HG03175 (cell line): ENCODE data around the gene SMARCAL1.
"Not testable (repeated sequence)": the region's sequence is repeated elsewhere in the genome, so short reads cannot be mapped to it uniquely, and the experiment has no call there.

Experiments
- ATAC-seq: cut with Tn5 transposase; IDR thresholded peaks from one replicate; pipeline ENCODE4 v1.9.1; 2021; ENCODE audit warnings: mild to moderate bottlenecking, moderate library complexity; ENCODE audit not compliant: unreplicated experiment

SMARCAL1 gene

GRCh38 chr2:216499641-216500218, 87.4 kb downstream of the SMARCAL1 start:
- no peak for ATAC-seq

DNA sequence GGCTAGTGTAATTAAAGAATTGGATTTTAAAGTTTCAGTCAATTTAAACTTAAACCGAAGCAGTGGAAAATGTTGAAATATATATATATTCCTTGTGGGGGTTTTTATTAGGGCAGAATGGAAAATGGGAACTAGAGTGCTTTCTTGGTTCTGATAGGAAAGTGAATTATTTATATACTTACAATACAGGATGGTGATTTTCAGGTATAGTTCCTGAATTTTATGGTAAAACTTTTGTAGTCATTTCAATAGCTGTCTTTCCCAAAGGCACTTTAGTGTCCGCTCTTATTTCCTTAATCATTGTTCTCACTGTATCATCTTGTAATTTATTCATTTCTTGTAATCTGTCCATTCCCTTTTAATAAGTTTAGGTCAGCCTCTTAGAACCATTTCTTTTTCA, 88.3 kb downstream of the SMARCAL1 start:
- no peak for ATAC-seq

DNA sequence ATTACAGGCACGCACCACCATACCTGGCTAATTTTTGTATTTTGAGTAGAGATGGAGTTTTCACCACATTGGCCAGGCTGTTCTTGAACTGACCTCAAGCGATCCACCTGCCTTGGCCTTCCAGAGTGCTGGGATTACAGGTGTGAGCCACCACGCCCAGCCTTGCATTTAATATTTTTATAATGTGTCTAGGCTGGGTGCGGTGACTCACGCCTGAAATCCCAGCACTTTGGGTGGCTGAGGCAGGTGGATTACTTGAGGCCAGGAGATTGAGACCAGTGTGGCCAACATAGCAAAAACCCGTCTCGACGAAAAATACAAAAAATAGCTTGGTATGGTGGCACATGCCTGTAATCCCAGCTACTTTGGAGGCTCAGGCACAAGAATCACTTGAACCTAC, 89.6 kb downstream of the SMARCAL1 start:
- no peak for ATAC-seq

DNA sequence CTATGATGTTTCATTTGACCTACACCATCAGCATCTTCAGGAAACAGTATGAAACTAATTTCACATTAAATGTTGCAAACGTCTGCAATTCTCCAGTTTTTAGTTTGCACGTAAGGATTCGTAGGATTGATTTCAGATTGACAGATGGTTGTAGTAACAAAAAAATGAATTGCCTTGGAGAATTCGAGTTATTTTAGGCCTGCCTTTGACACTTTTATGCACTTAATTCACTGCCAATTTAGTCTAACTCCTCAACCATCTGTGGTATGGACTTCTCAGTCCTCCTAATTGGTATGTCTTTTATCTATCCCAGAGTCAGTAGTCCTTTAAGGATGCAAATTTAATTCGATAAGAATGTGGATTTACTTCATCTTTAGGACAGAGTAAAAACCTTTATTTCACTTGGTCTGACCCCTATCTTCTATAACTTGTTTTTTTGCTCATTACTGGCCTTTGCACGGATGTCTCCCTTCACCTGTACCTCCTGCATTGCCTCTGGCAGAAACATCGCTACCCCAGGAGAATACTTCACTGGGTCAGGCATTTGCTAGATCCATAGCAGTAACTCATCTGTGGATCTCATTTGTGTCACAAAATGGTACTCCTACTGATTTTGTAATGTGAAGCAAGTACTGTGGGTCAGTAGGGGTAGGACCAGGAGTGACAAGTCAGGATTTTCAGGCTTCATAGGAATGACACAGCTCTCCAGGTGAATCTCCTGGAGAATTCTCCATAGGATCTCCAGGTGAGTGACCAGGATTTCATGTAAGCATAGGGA, 90.3 kb downstream of the SMARCAL1 start:
- no peak for ATAC-seq

DNA sequence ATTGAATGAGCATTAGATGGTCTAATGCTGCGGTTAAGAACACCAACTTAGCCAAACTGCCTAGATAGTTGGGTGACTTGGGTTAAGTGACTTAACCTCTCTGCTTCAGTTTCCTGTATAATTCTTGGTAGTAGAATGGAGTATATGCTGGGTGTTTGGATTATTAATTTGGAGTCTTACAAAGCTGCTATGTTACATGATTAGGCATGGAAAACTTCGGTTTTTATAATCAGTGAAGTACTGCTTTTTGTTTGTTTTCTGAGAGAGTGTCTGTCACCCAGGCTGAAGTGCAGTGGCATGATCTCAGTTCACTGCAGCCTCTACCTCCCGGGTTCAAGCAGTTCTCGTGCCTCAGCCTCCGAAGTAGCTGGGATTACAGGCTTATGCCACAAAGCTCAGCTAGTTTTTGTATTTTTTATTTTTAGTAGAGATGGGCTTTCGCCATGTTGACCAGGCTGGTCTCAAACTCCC, 90.9 kb downstream of the SMARCAL1 start:
- ATAC-seq, result no peak

DNA sequence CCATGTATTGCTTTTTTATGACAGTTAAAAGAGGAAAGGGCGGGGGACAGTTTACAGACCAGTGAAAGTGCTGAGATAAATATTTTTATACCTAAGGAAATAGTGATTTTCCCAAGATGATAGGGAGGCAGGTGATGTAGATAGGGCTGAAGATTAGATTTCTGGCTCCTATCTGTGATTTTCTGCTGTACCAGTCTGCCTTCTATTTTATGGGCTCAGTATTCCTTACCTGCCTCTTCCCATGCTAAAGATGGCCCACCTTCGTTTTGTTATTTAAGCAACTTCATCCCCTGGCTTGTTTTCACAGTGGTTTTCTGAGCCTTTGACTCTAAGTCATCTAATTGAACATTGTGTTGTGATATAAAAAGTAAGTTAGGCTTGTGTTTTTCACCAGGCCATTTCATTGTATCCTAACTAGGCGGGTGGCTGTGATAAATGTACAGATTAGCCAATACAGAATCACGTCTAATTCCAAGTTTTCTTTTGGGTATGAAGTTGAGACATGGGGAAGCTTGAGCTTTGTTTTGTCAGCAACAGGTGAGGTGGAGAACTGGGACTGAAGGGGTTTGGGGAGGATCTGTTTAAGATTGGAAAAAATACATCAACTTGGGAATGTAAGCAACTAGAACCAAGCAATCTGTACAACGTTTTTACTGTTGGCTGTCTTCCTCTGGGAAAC, 91.6 kb downstream of the SMARCAL1 start:
- no peak for ATAC-seq

GRCh38 chr2:216504376-216504762, 92.1 kb downstream of the SMARCAL1 start:
- no peak for ATAC-seq

GRCh38 chr2:216505133-216506106, 93.1 kb downstream of the SMARCAL1 start:
- no peak for ATAC-seq

GRCh38 chr2:216507220-216508160, 95.2 kb downstream of the SMARCAL1 start:
- ATAC-seq, result no peak

- ATAC-seq, result no peak
Measured at GRCh38 chr2:216508229-216508628, 95.9 kb downstream of the SMARCAL1 start.

GRCh38 chr2:216516730-216517350, 104.6 kb downstream of the SMARCAL1 start:
- ATAC-seq, result no peak

DNA sequence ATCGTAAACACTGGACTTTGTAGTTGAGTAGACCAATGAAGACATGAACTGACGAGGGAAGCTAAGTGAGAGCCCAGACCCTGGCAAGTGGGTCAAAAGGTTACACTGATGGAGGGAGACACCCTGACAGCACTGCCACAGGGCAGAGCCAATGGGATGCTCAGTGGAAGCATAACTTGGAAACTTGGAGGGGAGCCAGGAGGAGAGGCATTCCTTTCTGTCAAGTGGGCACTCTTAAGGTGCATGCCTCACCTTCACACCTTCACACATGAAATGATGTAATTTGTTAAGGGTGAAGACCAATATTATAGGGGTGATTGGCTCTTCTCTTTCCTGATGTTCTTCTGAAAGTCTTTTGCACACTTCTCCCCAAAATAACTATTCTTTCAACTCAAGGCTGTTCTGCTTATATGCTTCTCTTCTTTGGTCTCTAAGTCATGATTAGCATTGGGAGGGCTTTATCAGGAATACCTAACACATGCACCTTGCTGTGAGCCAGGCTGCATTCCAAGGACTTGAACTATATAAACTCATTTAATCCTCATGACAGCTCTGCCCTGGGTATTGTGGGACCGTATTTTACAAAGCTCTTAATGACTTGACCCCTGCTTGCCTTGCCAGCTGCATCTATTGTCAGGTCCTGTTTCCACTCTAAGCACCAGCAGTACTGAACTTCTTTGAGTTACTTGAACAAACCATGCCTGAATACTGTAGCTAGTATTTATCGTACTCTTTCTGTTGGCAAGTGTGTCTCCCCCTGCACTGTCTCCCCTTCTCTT, 105.4 kb downstream of the SMARCAL1 start:
- ATAC-seq, result no peak

- not testable (repeated sequence) for ATAC-seq
Measured at GRCh38 chr2:216518566-216519119, 106.4 kb downstream of the SMARCAL1 start.

DNA sequence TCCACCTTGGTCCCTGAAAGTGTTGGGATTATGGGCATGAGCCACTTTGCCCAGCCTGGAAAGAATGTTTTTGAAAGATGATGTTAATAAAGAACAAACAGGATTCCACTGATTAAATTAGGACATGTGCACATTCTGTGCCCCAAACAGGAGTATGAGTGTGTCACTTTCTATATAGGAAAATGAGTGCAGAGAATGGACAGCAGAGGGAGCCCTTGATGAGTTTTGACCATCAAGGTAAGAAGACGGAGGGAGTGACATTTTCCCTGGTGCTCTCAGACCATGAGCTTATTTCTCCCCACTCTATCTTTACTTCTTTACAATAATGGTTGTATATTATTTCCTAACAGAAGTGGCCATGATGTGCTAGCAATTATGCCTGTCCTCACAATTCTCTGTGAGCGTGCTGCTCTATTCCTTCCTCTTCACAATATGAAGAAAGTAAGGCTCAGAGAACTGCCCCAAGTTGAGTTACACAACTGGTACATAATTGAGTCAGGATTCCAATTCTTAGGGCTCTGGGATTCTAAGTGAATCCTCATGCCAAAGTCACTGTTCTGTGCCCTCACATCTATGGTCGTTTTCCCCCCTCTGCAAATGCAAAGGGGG, 107.0 kb downstream of the SMARCAL1 start:
- peak; percentile 76 for ATAC-seq

DNA sequence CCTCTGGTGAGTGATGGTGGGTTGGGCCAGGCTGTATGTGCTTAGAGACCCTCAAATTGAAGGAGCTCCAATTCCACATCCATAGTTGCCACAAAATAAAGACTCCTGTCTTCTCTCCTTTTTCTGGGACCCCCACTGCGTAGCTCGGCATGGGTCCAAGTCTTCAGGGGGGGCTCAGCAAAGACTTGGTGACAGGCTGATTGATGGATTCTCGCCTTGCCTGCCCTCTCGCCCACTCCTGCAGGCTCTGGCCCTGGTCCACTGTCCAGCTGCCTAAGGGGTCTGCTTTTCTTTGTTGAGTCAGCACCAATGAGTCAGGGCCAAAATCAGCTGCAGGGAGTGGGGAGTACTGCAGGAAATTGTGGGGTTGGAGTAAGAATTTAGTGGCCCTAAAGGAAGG, 107.8 kb downstream of the SMARCAL1 start:
- no peak for ATAC-seq

DNA sequence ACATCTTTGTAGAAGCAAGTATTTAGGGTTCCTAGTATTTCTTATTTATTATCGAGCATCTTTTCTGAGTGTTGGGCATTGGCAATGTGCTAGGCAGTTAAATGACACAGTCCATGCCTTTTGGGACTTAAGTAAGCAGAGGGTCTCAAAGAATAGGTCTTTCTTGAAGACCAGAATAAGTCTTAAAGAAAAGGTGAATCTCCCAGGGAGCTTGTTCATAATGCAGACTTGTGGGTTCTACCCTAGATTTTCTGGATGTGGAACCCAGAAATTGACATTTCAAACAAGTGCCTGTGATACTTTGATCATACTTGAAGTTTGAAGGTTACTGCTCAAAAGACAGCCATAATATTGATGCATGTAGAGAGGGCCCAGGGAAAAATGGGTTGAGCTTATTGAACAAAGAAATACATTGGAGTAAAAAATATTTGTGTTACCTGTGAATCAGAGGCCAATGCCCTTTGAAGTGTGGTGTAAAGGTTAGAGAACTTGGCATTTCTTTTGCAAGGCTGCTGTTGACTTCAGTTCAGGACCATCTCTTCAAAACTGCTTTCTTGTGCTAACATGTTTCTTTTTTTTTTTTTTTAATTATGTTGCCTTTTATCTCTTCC, 110.7 kb downstream of the SMARCAL1 start:
- ATAC-seq, result no peak

DNA sequence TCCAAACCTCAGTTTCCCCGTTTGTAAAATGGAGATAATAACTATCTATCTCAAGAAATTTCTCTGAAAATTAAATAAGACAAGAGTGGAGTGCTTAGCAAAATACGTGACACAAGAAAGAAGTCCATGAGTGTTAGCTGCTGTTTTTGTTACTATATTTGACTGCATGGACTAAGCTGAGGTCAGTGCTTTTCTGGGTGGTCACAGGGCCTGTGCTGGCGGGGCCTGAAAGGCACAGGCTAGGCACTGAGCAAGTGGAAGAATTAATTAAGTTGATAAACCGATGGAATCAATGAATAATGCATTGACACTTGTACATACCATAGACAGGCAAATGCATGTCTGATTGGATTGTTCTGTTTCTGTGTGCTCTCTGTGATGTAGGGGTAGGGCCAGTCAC, 113.7 kb downstream of the SMARCAL1 start:
- no peak for ATAC-seq
